HEK293 (cell line): ENCODE data around the gene KLF16.

ENCODE experiments used
- EGR2 ChIP-seq: fragments of 450-650 bp; formaldehyde crosslinking; IDR thresholded peaks from 2 replicates; pipeline ENCODE4 v1.5.1; 2016; ENCODE audit warnings: low read depth, missing biosample characterization, missing genetic modification characterization
- GLIS2 ChIP-seq: fragments of 450-650 bp; formaldehyde crosslinking; IDR thresholded peaks from 2 replicates; pipeline ENCODE4 v1.5.1; 2016; ENCODE audit warnings: missing biosample characterization, missing genetic modification characterization
- KLF9 ChIP-seq: fragments of 450-650 bp; formaldehyde crosslinking; IDR thresholded peaks from 2 replicates; pipeline ENCODE4 v1.5.1; 2016; ENCODE audit warnings: missing biosample characterization, missing genetic modification characterization, low read depth
- OSR2 ChIP-seq: fragments of 450-650 bp; formaldehyde crosslinking; IDR thresholded peaks from 2 replicates; pipeline ENCODE4 v1.5.1; 2016; ENCODE audit warnings: missing biosample characterization, missing genetic modification characterization
- SALL2 ChIP-seq: fragments of 450-650 bp; formaldehyde crosslinking; IDR thresholded peaks from 2 replicates; pipeline ENCODE4 v1.5.0; 2017; ENCODE audit warnings: missing biosample characterization, mild to moderate bottlenecking, missing genetic modification characterization, borderline replicate concordance
- ZBTB48 ChIP-seq: fragments of 450-650 bp; formaldehyde crosslinking; IDR thresholded peaks from 2 replicates; pipeline ENCODE4 v1.5.1; 2016; ENCODE audit warnings: missing biosample characterization, missing genetic modification characterization
- ZFHX2 ChIP-seq: fragments of 450-650 bp; formaldehyde crosslinking; conservative IDR thresholded peaks from 2 replicates; pipeline ENCODE4 v1.5.1; 2016; ENCODE audit warnings: missing biosample characterization, missing genetic modification characterization
- ZFP41 ChIP-seq: fragments of 450-650 bp; formaldehyde crosslinking; IDR thresholded peaks from 2 replicates; pipeline ENCODE4 v1.5.1; 2016; ENCODE audit warnings: missing biosample characterization, missing genetic modification characterization, borderline replicate concordance
- ZNF10 ChIP-seq: fragments of 450-650 bp; formaldehyde crosslinking; IDR thresholded peaks from 2 replicates; pipeline ENCODE4 v1.5.1; 2017; ENCODE audit warnings: missing biosample characterization, missing genetic modification characterization
- ZNF140 ChIP-seq: fragments of 450-650 bp; formaldehyde crosslinking; IDR thresholded peaks from 2 replicates; pipeline ENCODE4 v1.5.1; 2016; ENCODE audit warnings: missing biosample characterization, missing genetic modification characterization
- ZNF211 ChIP-seq: fragments of 450-650 bp; formaldehyde crosslinking; IDR thresholded peaks from 2 replicates; pipeline ENCODE4 v1.5.1; 2016; ENCODE audit warnings: low read depth, missing biosample characterization, missing genetic modification characterization
- ZNF239 ChIP-seq: fragments of 450-650 bp; formaldehyde crosslinking; IDR thresholded peaks from 2 replicates; pipeline ENCODE4 v1.5.1; 2016; ENCODE audit warnings: missing biosample characterization, missing genetic modification characterization
- ZNF366 ChIP-seq: fragments of 450-650 bp; formaldehyde crosslinking; conservative IDR thresholded peaks from 2 replicates; pipeline ENCODE4 v1.5.1; 2016; ENCODE audit warnings: missing biosample characterization, missing genetic modification characterization
- ZNF426 ChIP-seq: fragments of 450-650 bp; formaldehyde crosslinking; IDR thresholded peaks from 2 replicates; pipeline ENCODE4 v1.5.1; 2017; ENCODE audit warnings: missing biosample characterization, missing genetic modification characterization, mild to moderate bottlenecking, inconsistent platforms, moderate library complexity
- ZNF433 ChIP-seq: fragments of 450-650 bp; formaldehyde crosslinking; IDR thresholded peaks from 2 replicates; pipeline ENCODE4 v1.5.1; 2016; ENCODE audit warnings: missing biosample characterization, missing genetic modification characterization, low read depth
- ZNF48 ChIP-seq: fragments of 450-650 bp; formaldehyde crosslinking; IDR thresholded peaks from 2 replicates; pipeline ENCODE4 v1.5.1; 2016; ENCODE audit warnings: missing biosample characterization, missing genetic modification characterization
- ZNF544 ChIP-seq: fragments of 450-650 bp; formaldehyde crosslinking; IDR thresholded peaks from 2 replicates; pipeline ENCODE4 v1.5.0; 2017; ENCODE audit warnings: missing biosample characterization, missing genetic modification characterization
- ZNF621 ChIP-seq: fragments of 450-650 bp; formaldehyde crosslinking; IDR thresholded peaks from 2 replicates; pipeline ENCODE4 v1.5.1; 2017; ENCODE audit warnings: missing biosample characterization, missing genetic modification characterization
- TF ChIP-seq, protein P1 (sequence below): fragments of 450-650 bp; formaldehyde crosslinking; IDR thresholded peaks from 2 replicates; pipeline ENCODE4 v1.5.1; 2016; ENCODE audit warnings: missing biosample characterization, missing genetic modification characterization, borderline replicate concordance
- TF ChIP-seq, protein P2 (sequence below): fragments of 450-650 bp; IDR thresholded peaks from 2 replicates; pipeline ENCODE4 v1.5.1; 2018; ENCODE audit warnings: missing biosample characterization, mild to moderate bottlenecking, missing genetic modification characterization
- TF ChIP-seq, protein P3 (sequence below): fragments of 450-650 bp; formaldehyde crosslinking; conservative IDR thresholded peaks from 2 replicates; pipeline ENCODE4 v1.5.1; 2016; ENCODE audit warnings: low read depth, missing biosample characterization, missing genetic modification characterization
- TF ChIP-seq, protein P4 (sequence below): fragments of 450-650 bp; formaldehyde crosslinking; IDR thresholded peaks from 2 replicates; pipeline ENCODE4 v1.5.0; 2017; ENCODE audit warnings: missing biosample characterization, missing genetic modification characterization, borderline replicate concordance
- TF ChIP-seq, protein P5 (sequence below): fragments of 450-650 bp; formaldehyde crosslinking; IDR thresholded peaks from 2 replicates; pipeline ENCODE4 v1.5.1; 2017; ENCODE audit warnings: missing biosample characterization, missing genetic modification characterization
- TF ChIP-seq, protein P6 (sequence below): fragments of 450-650 bp; formaldehyde crosslinking; IDR thresholded peaks from 2 replicates; pipeline ENCODE4 v1.5.1; 2017; ENCODE audit warnings: missing biosample characterization, missing genetic modification characterization

KLF16 gene

DNA sequence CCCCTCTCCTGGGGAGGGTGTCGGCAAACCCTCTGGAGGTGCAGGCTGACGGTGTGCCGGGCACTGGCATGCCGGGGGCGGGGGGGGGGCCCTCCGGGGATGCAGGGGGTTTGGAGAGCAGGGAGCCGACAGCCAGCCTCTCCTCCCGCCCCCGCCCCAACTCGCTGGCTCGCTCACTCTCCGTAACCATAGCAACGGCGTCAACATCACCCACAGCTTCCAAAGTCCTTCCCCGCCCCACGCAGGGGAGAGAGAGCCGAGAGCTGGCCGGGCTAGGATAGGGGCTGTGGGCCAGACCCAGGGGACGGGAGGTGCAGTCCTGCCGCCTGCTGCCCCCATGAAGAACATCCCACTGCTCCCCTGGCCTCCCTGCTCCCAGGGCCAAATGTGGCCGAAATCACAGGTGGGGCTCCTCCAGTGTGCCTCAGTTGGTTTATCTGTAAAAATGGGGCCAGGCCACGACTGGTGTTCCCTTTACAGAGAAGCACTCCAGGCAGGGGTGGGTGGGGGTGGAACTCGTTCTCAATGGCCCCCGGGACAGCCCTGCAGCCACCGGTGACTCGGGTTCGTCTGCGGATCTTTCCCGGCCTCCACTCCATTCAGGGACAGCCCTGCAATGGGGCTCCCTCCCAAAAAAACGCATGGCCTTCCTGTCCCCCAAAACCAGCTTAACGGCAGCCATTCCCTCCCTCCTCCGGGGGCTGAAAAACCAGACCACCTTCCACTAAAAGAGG lies 3.2 kb downstream of the KLF16 start (continued):
- TF ChIP-seq ZNF426 (tag by site-specific recombination) (no peak), ZNF211 (no peak), ZFP41 (tag by site-specific recombination) (no peak), ZBTB48 (tag by site-specific recombination) (0 out of 2 replicates have a peak, but pooled peaks have one; percentile 19), ZNF433 (no peak), ZNF10 (no peak), ZNF239 (tag by site-specific recombination) (no peak), ZNF544 (tag by site-specific recombination) (no peak), EGR2 (tag by site-specific recombination) (peak; percentile 88), GLIS2 (tag by site-specific recombination) (peak; percentile 42; the same call in 1 of the 2 replicates), SALL2 (tag by site-specific recombination) (no peak), ZNF140 (tag by site-specific recombination) (no peak), KLF9 (peak; percentile 15; the same call in 1 of the 2 replicates), OSR2 (tag by site-specific recombination) (no peak), ZNF366 (tag by site-specific recombination) (no peak), ZFHX2 (tag by site-specific recombination) (peak; percentile 89), ZNF48 (tag by site-specific recombination) (no peak), ZNF621 (tag by site-specific recombination) (no peak)
- TF ChIP-seq, protein P1, sequence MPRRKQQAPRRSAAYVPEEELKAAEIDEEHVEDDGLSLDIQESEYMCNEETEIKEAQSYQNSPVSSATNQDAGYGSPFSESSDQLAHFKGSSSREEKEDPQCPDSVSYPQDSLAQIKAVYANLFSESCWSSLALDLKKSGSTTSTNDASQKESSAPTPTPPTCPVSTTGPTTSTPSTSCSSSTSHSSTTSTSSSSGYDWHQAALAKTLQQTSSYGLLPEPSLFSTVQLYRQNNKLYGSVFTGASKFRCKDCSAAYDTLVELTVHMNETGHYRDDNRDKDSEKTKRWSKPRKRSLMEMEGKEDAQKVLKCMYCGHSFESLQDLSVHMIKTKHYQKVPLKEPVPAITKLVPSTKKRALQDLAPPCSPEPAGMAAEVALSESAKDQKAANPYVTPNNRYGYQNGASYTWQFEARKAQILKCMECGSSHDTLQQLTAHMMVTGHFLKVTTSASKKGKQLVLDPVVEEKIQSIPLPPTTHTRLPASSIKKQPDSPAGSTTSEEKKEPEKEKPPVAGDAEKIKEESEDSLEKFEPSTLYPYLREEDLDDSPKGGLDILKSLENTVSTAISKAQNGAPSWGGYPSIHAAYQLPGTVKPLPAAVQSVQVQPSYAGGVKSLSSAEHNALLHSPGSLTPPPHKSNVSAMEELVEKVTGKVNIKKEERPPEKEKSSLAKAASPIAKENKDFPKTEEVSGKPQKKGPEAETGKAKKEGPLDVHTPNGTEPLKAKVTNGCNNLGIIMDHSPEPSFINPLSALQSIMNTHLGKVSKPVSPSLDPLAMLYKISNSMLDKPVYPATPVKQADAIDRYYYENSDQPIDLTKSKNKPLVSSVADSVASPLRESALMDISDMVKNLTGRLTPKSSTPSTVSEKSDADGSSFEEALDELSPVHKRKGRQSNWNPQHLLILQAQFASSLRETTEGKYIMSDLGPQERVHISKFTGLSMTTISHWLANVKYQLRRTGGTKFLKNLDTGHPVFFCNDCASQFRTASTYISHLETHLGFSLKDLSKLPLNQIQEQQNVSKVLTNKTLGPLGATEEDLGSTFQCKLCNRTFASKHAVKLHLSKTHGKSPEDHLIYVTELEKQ (tag by site-specific recombination): no peak
- TF ChIP-seq, protein P2, sequence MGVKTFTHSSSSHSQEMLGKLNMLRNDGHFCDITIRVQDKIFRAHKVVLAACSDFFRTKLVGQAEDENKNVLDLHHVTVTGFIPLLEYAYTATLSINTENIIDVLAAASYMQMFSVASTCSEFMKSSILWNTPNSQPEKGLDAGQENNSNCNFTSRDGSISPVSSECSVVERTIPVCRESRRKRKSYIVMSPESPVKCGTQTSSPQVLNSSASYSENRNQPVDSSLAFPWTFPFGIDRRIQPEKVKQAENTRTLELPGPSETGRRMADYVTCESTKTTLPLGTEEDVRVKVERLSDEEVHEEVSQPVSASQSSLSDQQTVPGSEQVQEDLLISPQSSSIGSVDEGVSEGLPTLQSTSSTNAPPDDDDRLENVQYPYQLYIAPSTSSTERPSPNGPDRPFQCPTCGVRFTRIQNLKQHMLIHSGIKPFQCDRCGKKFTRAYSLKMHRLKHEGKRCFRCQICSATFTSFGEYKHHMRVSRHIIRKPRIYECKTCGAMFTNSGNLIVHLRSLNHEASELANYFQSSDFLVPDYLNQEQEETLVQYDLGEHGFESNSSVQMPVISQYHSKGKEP (tag by site-specific recombination): no peak
- TF ChIP-seq, protein P3, sequence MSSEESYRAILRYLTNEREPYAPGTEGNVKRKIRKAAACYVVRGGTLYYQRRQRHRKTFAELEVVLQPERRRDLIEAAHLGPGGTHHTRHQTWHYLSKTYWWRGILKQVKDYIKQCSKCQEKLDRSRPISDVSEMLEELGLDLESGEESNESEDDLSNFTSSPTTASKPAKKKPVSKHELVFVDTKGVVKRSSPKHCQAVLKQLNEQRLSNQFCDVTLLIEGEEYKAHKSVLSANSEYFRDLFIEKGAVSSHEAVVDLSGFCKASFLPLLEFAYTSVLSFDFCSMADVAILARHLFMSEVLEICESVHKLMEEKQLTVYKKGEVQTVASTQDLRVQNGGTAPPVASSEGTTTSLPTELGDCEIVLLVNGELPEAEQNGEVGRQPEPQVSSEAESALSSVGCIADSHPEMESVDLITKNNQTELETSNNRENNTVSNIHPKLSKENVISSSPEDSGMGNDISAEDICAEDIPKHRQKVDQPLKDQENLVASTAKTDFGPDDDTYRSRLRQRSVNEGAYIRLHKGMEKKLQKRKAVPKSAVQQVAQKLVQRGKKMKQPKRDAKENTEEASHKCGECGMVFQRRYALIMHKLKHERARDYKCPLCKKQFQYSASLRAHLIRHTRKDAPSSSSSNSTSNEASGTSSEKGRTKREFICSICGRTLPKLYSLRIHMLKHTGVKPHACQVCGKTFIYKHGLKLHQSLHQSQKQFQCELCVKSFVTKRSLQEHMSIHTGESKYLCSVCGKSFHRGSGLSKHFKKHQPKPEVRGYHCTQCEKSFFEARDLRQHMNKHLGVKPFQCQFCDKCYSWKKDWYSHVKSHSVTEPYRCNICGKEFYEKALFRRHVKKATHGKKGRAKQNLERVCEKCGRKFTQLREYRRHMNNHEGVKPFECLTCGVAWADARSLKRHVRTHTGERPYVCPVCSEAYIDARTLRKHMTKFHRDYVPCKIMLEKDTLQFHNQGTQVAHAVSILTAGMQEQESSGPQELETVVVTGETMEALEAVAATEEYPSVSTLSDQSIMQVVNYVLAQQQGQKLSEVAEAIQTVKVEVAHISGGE: no peak
- TF ChIP-seq, protein P4, sequence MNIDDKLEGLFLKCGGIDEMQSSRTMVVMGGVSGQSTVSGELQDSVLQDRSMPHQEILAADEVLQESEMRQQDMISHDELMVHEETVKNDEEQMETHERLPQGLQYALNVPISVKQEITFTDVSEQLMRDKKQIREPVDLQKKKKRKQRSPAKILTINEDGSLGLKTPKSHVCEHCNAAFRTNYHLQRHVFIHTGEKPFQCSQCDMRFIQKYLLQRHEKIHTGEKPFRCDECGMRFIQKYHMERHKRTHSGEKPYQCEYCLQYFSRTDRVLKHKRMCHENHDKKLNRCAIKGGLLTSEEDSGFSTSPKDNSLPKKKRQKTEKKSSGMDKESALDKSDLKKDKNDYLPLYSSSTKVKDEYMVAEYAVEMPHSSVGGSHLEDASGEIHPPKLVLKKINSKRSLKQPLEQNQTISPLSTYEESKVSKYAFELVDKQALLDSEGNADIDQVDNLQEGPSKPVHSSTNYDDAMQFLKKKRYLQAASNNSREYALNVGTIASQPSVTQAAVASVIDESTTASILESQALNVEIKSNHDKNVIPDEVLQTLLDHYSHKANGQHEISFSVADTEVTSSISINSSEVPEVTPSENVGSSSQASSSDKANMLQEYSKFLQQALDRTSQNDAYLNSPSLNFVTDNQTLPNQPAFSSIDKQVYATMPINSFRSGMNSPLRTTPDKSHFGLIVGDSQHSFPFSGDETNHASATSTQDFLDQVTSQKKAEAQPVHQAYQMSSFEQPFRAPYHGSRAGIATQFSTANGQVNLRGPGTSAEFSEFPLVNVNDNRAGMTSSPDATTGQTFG (tag by site-specific recombination): no peak
- TF ChIP-seq, protein P5, sequence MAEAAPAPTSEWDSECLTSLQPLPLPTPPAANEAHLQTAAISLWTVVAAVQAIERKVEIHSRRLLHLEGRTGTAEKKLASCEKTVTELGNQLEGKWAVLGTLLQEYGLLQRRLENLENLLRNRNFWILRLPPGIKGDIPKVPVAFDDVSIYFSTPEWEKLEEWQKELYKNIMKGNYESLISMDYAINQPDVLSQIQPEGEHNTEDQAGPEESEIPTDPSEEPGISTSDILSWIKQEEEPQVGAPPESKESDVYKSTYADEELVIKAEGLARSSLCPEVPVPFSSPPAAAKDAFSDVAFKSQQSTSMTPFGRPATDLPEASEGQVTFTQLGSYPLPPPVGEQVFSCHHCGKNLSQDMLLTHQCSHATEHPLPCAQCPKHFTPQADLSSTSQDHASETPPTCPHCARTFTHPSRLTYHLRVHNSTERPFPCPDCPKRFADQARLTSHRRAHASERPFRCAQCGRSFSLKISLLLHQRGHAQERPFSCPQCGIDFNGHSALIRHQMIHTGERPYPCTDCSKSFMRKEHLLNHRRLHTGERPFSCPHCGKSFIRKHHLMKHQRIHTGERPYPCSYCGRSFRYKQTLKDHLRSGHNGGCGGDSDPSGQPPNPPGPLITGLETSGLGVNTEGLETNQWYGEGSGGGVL (tag by site-specific recombination): peak; percentile 55; the same call in 1 of the 2 replicates
- TF ChIP-seq, protein P6, sequence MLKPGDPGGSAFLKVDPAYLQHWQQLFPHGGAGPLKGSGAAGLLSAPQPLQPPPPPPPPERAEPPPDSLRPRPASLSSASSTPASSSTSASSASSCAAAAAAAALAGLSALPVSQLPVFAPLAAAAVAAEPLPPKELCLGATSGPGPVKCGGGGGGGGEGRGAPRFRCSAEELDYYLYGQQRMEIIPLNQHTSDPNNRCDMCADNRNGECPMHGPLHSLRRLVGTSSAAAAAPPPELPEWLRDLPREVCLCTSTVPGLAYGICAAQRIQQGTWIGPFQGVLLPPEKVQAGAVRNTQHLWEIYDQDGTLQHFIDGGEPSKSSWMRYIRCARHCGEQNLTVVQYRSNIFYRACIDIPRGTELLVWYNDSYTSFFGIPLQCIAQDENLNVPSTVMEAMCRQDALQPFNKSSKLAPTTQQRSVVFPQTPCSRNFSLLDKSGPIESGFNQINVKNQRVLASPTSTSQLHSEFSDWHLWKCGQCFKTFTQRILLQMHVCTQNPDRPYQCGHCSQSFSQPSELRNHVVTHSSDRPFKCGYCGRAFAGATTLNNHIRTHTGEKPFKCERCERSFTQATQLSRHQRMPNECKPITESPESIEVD (tag by site-specific recombination): no peak
